HG02610 (cell line): ENCODE measurements around the gene KLF4.
A peak's percentile ranks its signal among the peaks of the same experiment; 100 is the strongest.

Experiments
- ATAC-seq: cut with Tn5 transposase; IDR thresholded peaks from one replicate; pipeline ENCODE4 v1.9.1; 2021; ENCODE audit warnings: mild to moderate bottlenecking, moderate library complexity; ENCODE audit not compliant: unreplicated experiment

The KLF4 gene

DNA sequence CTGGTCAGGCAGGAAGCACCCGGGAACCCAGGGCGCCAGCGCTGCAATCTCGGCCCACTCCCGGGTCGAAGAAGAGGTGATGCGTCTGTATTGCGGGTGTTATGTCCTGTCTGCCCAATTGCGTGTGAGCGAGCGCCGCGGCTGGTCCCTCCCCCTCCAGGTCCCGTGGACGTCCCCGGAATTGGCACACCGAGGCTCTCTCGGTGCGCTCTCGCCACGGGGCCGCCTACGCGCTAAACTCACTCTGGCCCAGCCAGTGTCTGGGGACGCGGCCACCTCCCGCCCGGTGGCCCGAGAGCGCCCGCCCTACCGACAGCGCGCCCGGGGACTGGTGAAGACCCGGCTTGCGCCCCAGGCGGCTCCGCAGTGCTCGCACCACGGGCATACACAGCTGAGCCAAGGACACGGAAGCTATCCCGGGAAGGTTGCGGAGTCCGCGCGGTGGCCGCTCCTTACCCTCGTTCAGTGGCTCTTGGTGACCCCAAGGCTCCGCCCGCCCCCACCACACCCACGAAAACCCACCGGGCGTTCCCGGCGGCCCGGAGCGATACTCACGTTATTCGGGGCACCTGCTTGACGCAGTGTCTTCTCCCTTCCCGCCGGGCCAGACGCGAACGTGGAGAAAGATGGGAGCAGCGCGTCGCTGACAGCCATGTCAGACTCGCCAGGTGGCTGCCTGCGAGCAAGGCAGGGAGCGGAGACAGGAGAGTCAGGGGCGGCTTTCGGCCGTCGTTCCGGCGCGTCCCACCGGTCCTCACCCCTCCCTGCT, 1.0 kb downstream of the KLF4 start:
- no peak for ATAC-seq

- no peak for ATAC-seq
These were observed 1.8 kb downstream of the KLF4 start for GRCh38 chr9:107487521-107488374.

- ATAC-seq: no peak
These were observed 2.7 kb downstream of the KLF4 start for GRCh38 chr9:107486674-107487520.

GRCh38 chr9:107485458-107486043, 4.0 kb downstream of the KLF4 start:
- no peak for ATAC-seq

DNA sequence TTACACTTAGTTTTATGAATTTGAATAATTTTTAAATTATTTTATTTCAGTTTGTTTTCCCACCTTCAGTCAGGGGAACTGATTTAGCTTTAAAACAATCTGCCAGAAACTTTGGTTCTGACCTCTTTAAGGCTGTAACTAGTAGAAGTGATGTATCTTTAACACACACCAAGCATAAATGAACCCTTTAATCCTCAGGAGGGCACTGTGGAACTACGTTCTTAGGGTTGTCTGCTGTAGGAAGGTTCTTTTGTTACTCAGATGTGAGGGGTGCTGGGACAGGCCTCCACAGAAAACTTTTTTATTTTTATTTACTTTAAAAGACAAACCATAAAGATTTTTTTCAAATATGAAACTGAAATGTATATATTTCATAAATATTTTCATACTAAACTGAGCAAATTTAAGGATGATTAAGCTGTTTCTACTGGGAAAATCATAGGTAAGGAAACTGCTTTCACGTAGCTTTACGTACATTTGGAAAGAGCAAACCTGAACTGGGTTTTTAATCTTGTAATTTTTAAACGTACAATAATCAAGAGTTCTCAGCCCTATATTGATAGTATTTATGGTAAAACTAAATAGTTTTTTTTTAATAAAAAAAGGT, 5.3 kb downstream of the KLF4 start:
- peak; percentile 63 for ATAC-seq

DNA sequence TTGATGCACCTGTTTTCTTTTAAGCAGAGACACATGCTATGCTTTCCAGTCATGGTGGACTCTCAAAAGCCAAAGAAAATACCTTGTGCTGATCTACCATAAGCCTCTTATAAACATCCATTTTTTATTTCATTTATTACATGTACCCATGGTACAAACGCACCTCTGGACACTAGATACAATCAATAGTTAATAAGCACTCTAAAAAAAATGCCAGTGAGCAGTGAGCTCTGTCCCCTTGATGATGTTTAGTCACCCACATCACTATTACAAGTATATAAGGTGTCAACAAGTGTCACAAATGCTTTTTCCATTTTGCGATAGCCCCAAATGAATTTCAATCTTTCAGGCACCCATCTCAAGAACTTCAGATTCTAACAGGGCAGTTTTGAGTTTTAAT, 5.9 kb downstream of the KLF4 start:
- no peak for ATAC-seq

DNA sequence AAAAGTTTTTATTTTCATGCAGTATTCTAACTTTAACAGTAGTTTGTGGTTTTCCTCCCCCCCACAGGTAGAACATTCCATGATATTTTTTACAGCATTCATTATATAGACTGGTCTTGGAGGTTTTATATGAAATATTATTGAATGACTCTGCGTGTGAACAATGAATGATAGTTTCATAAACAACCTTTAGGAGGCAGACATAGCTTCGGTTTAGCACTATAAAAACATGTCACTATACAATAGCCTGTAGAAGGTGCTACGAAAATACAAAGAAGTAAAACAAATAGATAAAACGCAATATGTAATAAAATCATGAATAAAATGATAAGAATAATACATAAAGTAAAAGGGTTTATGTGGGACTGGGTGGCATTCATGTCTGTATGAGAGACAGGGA, 8.5 kb downstream of the KLF4 start:
- no peak for ATAC-seq

- no peak for ATAC-seq
These were observed 9.2 kb downstream of the KLF4 start for GRCh38 chr9:107480386-107480789.

- no peak for ATAC-seq
These were observed 10.8 kb downstream of the KLF4 start for GRCh38 chr9:107478805-107479204.

GRCh38 chr9:107474124-107474523, 15.4 kb downstream of the KLF4 start:
- no peak for ATAC-seq

GRCh38 chr9:107472581-107473340, 16.8 kb downstream of the KLF4 start:
- ATAC-seq: no peak

DNA sequence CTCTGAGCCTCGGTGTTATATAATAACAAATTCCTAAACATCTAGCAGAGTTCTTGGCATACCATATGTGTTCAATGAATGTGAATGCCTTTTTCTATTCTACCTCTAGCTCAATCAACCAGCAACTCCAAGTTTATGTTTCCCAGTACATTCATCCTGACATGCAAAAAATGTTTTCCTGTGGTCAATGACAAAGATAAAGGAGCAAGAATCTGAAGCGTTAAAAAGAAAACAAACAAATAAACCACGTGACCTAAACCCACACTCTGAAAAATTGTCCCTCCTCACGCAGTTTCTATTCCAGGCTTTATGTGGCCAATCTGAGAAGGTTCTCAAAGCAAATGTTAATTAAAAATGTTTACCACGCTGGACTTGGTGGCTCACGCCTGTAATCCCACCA, 18.0 kb downstream of the KLF4 start:
- no peak for ATAC-seq

DNA sequence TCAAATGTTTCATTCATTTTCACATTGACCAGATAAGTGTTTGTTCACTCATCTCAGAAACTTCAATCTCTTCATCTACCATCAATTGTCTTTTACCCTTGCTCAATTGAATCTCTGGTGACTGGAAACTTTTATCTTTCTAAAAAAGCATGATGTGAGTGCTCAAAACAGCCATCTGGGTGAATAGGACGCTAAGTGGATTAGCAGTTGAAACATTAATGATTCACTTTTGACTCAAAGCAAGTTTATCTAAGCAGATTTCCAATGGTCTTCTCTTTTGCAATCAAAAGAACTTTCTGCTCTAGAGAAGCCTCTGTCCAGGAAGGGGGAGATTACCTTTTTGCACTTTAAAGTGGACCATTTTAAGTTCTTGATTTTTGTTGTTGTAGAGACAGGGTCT, 22.2 kb downstream of the KLF4 start:
- ATAC-seq: no peak

GRCh38 chr9:107466826-107467225, 22.7 kb downstream of the KLF4 start:
- no peak for ATAC-seq

- ATAC-seq: peak; percentile 84
These were observed 23.8 kb downstream of the KLF4 start for GRCh38 chr9:107465467-107466451.

- no peak for ATAC-seq
These were observed 25.1 kb downstream of the KLF4 start for GRCh38 chr9:107464516-107464915.

GRCh38 chr9:107462691-107463090, 26.9 kb downstream of the KLF4 start:
- no peak for ATAC-seq

DNA sequence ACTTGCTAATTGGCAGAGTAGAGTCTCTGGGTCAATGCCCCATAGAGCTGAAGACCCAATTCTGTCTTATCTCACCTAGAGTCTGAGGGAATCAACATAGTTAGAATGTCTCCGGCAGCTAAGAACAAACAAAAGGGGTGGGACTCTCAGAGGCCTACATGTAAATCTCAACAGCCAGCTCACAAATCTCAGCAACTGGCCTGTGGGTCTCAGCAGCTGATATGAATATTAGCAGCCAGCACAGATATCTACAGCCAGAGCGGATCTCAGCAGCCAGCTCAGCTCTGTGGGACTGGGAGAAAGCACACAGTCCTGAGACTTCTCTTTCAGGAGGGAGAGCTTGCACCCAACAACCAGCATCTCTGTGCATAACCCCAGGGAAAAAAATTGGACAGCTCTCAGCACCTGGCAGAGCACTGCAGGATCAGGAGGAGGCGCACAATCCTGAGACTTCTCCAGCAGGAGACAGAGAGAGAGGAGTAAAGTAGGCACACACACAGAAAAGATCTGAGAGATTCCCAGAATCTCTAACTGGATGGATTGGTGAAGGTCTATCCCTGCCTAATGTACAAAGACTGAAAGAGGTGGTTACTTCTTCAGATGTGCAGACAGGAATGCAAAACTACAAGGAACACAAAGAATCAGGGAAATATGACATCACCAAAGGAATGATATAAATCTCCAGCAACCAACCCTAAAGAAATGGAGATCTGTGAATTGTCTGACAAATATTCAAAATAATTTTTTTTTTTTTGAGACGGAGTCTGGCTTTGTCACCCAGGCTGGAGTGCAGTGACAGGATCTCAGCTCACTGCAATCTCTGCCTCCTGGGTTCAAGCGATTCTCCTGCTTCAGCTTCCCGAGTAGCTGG, 29.2 kb downstream of the KLF4 start:
- ATAC-seq: no peak
